BJ (cell line): ENCODE data around the gene MAP1LC3B2. TPM values are rescaled to one million over a fixed set of nuclear protein-coding genes. Genes with fewer than 3 reads are reported as not detected.

Source experiments
- CTCF ChIA-PET: fragments of 350-600 bp; formaldehyde crosslinking; extraction: SDS; loops from one replicate; lab custom pipeline; 2021; ENCODE audit warnings: antibody characterized with exemption, inconsistent platforms; lab: Yijun Ruan, JAX
- POLR2A ChIA-PET: fragments of 300-600 bp; sonication (Branson Sonifier 250); formaldehyde crosslinking; extraction: SDS; loops from one replicate; lab custom pipeline; 2021; ENCODE audit warnings: antibody characterized with exemption; lab: Charles Lee
- DNase-seq: peaks from one replicate; pipeline ENCODE4 v3.0.0-alpha.2; 2011; ENCODE audit warnings: low read depth
- H3K27me3 ChIP-seq: 2 replicates; pipeline ENCODE4 v1.6.0; 2011; ENCODE audit warnings: low read length; ENCODE audit not compliant: control insufficient read depth, insufficient read depth
- H3K36me3 ChIP-seq: 2 replicates; pipeline ENCODE4 v1.5.1; 2011; ENCODE audit warnings: low read length; ENCODE audit not compliant: control insufficient read depth, insufficient read depth
- H3K4me3 ChIP-seq: 2 replicates; pipeline ENCODE4 v1.5.1; 2011; ENCODE audit warnings: low read depth, mild to moderate bottlenecking, control low read depth, low read length
- CTCF ChIP-seq: IDR thresholded peaks from 2 replicates; pipeline ENCODE4 v1.5.1; 2011; ENCODE audit warnings: low read depth, mild to moderate bottlenecking, control low read depth, inconsistent platforms, low read length, moderate library complexity; ENCODE audit not compliant: insufficient read depth
- polyA minus RNA-seq: library from RNA; depleted of rRNA, polyadenylated mRNA; stranded (reverse); fragments of >200 nt; gene quantifications from 2 replicates; pipeline ENCODE4 v1.2.3, GENCODE V29; 2011; rRNA and poly(A)+ RNA removed
- polyA plus RNA-seq: library from polyadenylated mRNA; depleted of rRNA; stranded (reverse); fragments of >200 nt; gene quantifications from 2 replicates; pipeline ENCODE4 v1.2.3, GENCODE V29; 2011; rRNA removed

Gene MAP1LC3B2
- 1.6 and 2.5 TPM in 2 replicates for polyA plus RNA-seq
- 1.1 and 2.2 TPM in 2 replicates for polyA minus RNA-seq

GRCh38 chr12:116559162-116559935, at the start of gene MAP1LC3B2:
Gene MAP1LC3B2 (plus strand): TSS chr12:116559381. CDS start chr12:116575943, 16,562 bp downstream.
- DNase-seq = no peak
- Histone ChIP-seq H3K4me3 (no peak within 1 kb of the TSS), H3K27me3 (no peaks in the 10 kb centered on the region; the same call in 1 of the 2 replicates), H3K36me3 (no peaks in the 10 kb centered on the region)
- ChIA-PET CTCF (interaction anchor here (0.6 to 1.6 kb wide), 3 partner anchors 9 to 1607 kb away, joined by 3 to 5 read pairs (median 4); no protein-coding TSS in a partner anchor), POLR2A (no interaction called here)
- no peak for TF ChIP-seq CTCF

DNA sequence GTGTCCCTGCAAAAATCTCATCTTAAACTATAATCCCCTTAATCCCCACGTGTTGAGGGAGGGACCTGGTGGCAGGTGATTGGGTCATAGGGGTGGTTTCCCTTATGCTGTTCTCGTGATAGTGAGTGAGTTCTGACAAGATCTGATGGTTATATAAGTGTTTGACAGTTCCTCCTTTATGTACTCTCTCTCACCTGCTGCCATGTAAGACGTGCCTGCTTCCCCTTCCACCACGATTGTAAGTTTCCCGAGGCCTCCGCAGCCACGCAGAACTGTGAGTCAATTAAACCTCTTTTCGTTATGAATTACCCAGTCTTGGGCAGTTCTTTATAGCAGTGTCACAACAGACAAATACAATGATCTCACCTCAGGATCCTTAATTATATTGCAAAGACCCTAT, 45.2 kb upstream of the MAP1LC3B2 start:
- CTCF ChIA-PET = no interaction called here
- H3K27me3 ChIP-seq = no peaks in the 10 kb centered on the region; the same call in 1 of the 2 replicates
- POLR2A ChIA-PET = no interaction called here
- no peak for DNase-seq
- H3K36me3 ChIP-seq = no peaks in the 10 kb centered on the region
- H3K4me3 ChIP-seq = no peak overlapping the region
- no peak for TF ChIP-seq CTCF

- no peak for TF ChIP-seq CTCF
Observed at GRCh38 chr12:116515684-116516083, 43.5 kb upstream of the MAP1LC3B2 start.

DNA sequence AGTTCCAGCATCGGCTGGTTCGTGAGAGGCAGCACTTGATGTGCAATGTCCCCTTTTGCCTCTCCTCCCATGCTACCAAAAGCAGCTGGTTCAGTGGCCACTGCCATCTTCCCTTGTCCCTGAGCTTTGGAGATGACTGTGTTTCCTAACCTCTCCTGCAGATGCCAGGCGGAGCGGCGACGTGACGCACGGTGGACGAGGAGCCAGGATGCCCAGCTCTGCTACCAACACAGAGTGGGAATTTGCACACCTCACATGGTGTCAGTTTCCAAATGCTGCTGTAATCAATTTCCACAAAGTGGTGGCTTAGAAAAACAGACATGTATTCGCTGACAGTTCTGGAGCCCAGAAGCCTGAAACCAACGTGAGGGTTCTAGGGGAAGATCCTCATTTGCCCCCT, 42.5 kb upstream of the MAP1LC3B2 start:
- ChIA-PET CTCF (no interaction called here), POLR2A (no interaction called here)
- no peak for DNase-seq
- no peak for TF ChIP-seq CTCF
- Histone ChIP-seq H3K27me3 (no peaks in the 10 kb centered on the region; the same call in 1 of the 2 replicates), H3K4me3 (no peak overlapping the region), H3K36me3 (no peaks in the 10 kb centered on the region)

More at GRCh38 chr12:116515684-116516083, 43.5 kb upstream of the MAP1LC3B2 start:
- Histone ChIP-seq H3K36me3 (no peaks in the 10 kb centered on the region), H3K4me3 (no peak overlapping the region), H3K27me3 (no peaks in the 10 kb centered on the region; the same call in 1 of the 2 replicates)
- POLR2A ChIA-PET = no interaction called here
- DNase-seq = no peak
- CTCF ChIA-PET = no interaction called here

GRCh38 chr12:116517431-116518045, 41.6 kb upstream of the MAP1LC3B2 start:
- no peak for DNase-seq
- TF ChIP-seq CTCF = no peak
- Histone ChIP-seq H3K4me3 (no peak overlapping the region), H3K36me3 (no peaks in the 10 kb centered on the region), H3K27me3 (no peaks in the 10 kb centered on the region; the same call in 1 of the 2 replicates)
- POLR2A ChIA-PET = no interaction called here
- CTCF ChIA-PET = interaction anchor here (1.5 kb wide), 1 partner anchor 8 kb away, joined by 6 read pairs; no protein-coding TSS in a partner anchor
